ENCODE data around the gene LAMB3.

- TF ChIP-seq EP300 (IDR thresholded peaks at IDR 0.05; ENCODE audit: borderline replicate concordance in 1 of 2, low read depth in 1 of 2, low read length in 1 of 2), result no peak
- TF ChIP-seq, protein P1, sequence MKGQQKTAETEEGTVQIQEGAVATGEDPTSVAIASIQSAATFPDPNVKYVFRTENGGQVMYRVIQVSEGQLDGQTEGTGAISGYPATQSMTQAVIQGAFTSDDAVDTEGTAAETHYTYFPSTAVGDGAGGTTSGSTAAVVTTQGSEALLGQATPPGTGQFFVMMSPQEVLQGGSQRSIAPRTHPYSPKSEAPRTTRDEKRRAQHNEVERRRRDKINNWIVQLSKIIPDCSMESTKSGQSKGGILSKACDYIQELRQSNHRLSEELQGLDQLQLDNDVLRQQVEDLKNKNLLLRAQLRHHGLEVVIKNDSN (IDR thresholded peaks at IDR 0.05; ENCODE audit: borderline replicate concordance, low read depth), result no peak
Observed at GRCh38 chr1:209634005-209634737, 18.1 kb downstream of the LAMB3 start.
